ENCODE results near the gene CALML5. TPM values are rescaled to one million over a fixed set of nuclear protein-coding genes. Genes with fewer than 3 reads are reported as not detected.

Gene CALML5
- total RNA-seq, 1 donor from 2014 or later = not detected

- Histone ChIP-seq H3K79me2 (ENCODE audit: low read depth) (no peaks in the 10 kb centered on the region), H3K9me3 (ENCODE audit: low read depth) (no peaks in the 10 kb centered on the region), H4K20me1 (ENCODE audit: low read depth) (no peaks in the 10 kb centered on the region), H3K27me3 (no peaks in the 10 kb centered on the region), H3K27ac (no peak overlapping the region), H3K4me3 (no peak overlapping the region), H2AFZ (replicated peaks) (no peak overlapping the region), H3K9ac (no peak overlapping the region), H3K4me1 (peaks cover 15% of the 10 kb centered on the region), H3K4me2 (no peak overlapping the region), H3K36me3 (no peaks in the 10 kb centered on the region), H3F3A (ENCODE audit: low read depth) (peaks cover 8% of the 10 kb centered on the region)
- DNase-seq (ENCODE audit: low spot score) = no peak
- no peak for TF ChIP-seq EZH2 (IDR thresholded peaks at IDR 0.05)
- Mint-ChIP-seq H3K36me3 (no peaks in the 10 kb centered on the region), H3K27ac (no peak overlapping the region), H3K9me3 (peaks cover 3% of the 10 kb centered on the region), H3K4me1 (peaks cover 24% of the 10 kb centered on the region), H3K27me3 (ENCODE audit: insufficient read depth, low read depth) (peaks cover 5% of the 10 kb centered on the region), H3K4me3 (no peak overlapping the region)
Observed at GRCh38 chr10:5509236-5509635, 9.9 kb upstream of the CALML5 start.

DNA sequence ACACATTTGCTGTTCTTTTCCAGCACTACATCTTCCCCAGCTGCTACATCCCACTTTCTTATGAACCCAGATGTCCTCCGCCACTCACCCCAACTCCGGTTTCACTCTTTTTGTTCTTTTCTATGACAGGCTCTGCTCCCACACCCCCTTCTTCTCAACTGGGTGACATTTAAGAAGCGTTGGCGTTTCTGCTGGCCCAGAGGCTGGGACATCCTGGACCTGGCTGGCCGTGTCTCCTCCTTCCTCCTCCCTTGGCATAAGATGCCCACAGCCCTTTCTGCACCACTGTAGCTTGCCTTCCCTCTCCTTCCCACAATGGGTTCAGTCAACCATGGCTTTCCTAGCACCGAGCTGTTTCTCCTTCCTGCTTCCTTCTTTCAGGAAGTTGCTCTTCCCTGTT, 9.4 kb upstream of the CALML5 start:
- Histone ChIP-seq H4K20me1 (ENCODE audit: low read depth) (no peaks in the 10 kb centered on the region), H3K9ac (no peak overlapping the region), H3K36me3 (no peaks in the 10 kb centered on the region), H2AFZ (replicated peaks) (no peak overlapping the region), H3K4me1 (peaks cover 10% of the 10 kb centered on the region), H3K27ac (no peak overlapping the region), H3K27me3 (no peaks in the 10 kb centered on the region), H3K4me3 (no peak overlapping the region), H3K79me2 (ENCODE audit: low read depth) (no peaks in the 10 kb centered on the region), H3K4me2 (no peak overlapping the region), H3K9me3 (ENCODE audit: low read depth) (no peaks in the 10 kb centered on the region), H3F3A (ENCODE audit: low read depth) (peaks cover 4% of the 10 kb centered on the region)
- TF ChIP-seq CTCF (IDR thresholded peaks at IDR 0.05) = no peak
- peaks cover 19% of the 10 kb centered on the region for H3K4me1 Mint-ChIP-seq
- H3K27me3 Mint-ChIP-seq (ENCODE audit: insufficient read depth, low read depth) = peaks cover 5% of the 10 kb centered on the region
- no peak overlapping the region for H3K4me3 Mint-ChIP-seq
- H3K36me3 Mint-ChIP-seq = no peaks in the 10 kb centered on the region
- peak overlapping the region; percentile 1 for H3K27ac Mint-ChIP-seq
- H3K9me3 Mint-ChIP-seq = peaks cover 3% of the 10 kb centered on the region
- no peak for DNase-seq (ENCODE audit: low spot score)

- TF ChIP-seq EZH2phosphoT487 (IDR thresholded peaks at IDR 0.05) = no peak
- Mint-ChIP-seq H3K4me3 (no peak overlapping the region), H3K4me1 (peaks cover 14% of the 10 kb centered on the region), H3K36me3 (no peaks in the 10 kb centered on the region), H3K27me3 (ENCODE audit: insufficient read depth, low read depth) (peaks cover 6% of the 10 kb centered on the region), H3K27ac (no peak overlapping the region), H3K9me3 (peaks cover 3% of the 10 kb centered on the region)
- Histone ChIP-seq H3K27me3 (no peaks in the 10 kb centered on the region), H4K20me1 (ENCODE audit: low read depth) (no peaks in the 10 kb centered on the region), H3K36me3 (no peaks in the 10 kb centered on the region), H3K4me1 (peaks cover 4% of the 10 kb centered on the region), H3K4me3 (no peak overlapping the region), H3K9me3 (ENCODE audit: low read depth) (no peaks in the 10 kb centered on the region), H3K27ac (no peak overlapping the region), H3F3A (ENCODE audit: low read depth) (no peaks in the 10 kb centered on the region), H3K4me2 (no peak overlapping the region), H3K79me2 (ENCODE audit: low read depth) (no peaks in the 10 kb centered on the region), H2AFZ (replicated peaks) (no peak overlapping the region), H3K9ac (no peak overlapping the region)
- no peak for DNase-seq (ENCODE audit: low spot score)
Observed at GRCh38 chr10:5508161-5508604, 8.8 kb upstream of the CALML5 start.

GRCh38 chr10:5507649-5508131, 8.3 kb upstream of the CALML5 start:
- Histone ChIP-seq H3K79me2 (ENCODE audit: low read depth) (no peaks in the 10 kb centered on the region), H3K4me3 (no peak overlapping the region), H3F3A (ENCODE audit: low read depth) (no peaks in the 10 kb centered on the region), H3K4me2 (no peak overlapping the region), H3K36me3 (no peaks in the 10 kb centered on the region), H3K27me3 (no peaks in the 10 kb centered on the region), H3K4me1 (no peaks in the 10 kb centered on the region), H3K27ac (no peak overlapping the region), H3K9me3 (ENCODE audit: low read depth) (no peaks in the 10 kb centered on the region), H2AFZ (replicated peaks) (no peak overlapping the region), H4K20me1 (ENCODE audit: low read depth) (no peaks in the 10 kb centered on the region), H3K9ac (no peak overlapping the region)
- Mint-ChIP-seq H3K4me3 (no peak overlapping the region), H3K27ac (no peak overlapping the region), H3K9me3 (peaks cover 3% of the 10 kb centered on the region), H3K4me1 (peaks cover 10% of the 10 kb centered on the region), H3K27me3 (ENCODE audit: insufficient read depth, low read depth) (peaks cover 8% of the 10 kb centered on the region), H3K36me3 (no peaks in the 10 kb centered on the region)
- TF ChIP-seq CTCF (IDR thresholded peaks at IDR 0.05) (no peak), EZH2 (IDR thresholded peaks at IDR 0.05) (no peak), EZH2phosphoT487 (IDR thresholded peaks at IDR 0.05) (no peak)
- DNase-seq (ENCODE audit: low spot score) = no peak

All from neural progenitor cell (in vitro differentiated cells).